GM12872 (cell line): Measurements from ENCODE around the gene CFAP61.

Experiments
- TF ChIP-seq, protein P1 (sequence below): IDR thresholded peaks from 3 replicates; pipeline ENCODE4 v1.5.1; 2011; ENCODE audit warnings: low read depth, mild to moderate bottlenecking, low read length, moderate library complexity; ENCODE audit not compliant: insufficient read depth

Gene CFAP61

DNA sequence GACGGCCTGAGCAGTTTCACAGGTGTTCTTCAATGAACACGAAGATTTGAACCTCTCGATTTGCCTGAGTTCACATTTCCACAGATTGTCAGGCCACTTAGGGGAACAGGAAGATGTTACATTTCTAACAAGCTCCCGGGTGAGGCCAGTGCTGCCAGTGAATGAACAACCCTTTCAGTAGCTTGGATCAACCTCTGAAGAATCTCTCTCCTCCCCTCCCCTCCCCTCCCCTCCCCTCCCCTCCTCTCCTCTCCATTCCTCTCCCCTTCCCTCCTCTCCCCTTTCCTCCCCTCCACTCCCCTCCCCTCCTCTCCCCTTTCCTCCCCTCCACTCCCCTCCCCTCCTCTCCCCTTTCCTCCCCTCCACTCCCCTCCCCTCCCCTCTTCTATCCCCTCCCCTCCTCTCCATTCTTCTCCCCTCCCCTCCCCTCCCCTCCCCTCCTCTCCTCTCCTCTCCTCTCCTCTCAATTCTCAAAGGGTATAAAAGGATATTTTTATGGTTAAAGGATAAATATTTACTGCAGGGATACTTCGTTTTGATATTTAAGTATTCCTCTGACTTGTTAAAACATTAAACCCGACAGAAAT lies 201.5 kb downstream of the CFAP61 start:
- TF ChIP-seq, protein P1, sequence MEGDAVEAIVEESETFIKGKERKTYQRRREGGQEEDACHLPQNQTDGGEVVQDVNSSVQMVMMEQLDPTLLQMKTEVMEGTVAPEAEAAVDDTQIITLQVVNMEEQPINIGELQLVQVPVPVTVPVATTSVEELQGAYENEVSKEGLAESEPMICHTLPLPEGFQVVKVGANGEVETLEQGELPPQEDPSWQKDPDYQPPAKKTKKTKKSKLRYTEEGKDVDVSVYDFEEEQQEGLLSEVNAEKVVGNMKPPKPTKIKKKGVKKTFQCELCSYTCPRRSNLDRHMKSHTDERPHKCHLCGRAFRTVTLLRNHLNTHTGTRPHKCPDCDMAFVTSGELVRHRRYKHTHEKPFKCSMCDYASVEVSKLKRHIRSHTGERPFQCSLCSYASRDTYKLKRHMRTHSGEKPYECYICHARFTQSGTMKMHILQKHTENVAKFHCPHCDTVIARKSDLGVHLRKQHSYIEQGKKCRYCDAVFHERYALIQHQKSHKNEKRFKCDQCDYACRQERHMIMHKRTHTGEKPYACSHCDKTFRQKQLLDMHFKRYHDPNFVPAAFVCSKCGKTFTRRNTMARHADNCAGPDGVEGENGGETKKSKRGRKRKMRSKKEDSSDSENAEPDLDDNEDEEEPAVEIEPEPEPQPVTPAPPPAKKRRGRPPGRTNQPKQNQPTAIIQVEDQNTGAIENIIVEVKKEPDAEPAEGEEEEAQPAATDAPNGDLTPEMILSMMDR = no peak

DNA sequence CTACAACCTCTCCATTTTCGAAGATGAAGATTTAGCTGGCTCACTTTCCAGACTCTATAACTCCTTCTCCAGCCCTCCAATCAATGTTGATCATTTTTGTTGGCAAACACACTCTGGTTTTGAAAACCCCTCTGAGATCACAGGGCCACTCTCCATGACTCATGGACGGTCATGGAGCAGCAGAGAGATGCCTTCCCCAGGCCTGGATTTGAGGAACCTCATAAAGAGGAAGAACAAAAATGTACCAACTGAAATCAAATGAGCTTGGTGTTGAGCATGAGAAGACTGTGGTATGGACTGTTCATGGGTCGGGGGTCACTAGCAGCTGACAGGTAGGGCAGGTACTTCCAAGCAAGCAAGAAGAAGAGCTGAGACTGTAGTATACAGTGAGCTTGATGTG lies 202.8 kb downstream of the CFAP61 start:
- TF ChIP-seq, protein P1 = no peak

DNA sequence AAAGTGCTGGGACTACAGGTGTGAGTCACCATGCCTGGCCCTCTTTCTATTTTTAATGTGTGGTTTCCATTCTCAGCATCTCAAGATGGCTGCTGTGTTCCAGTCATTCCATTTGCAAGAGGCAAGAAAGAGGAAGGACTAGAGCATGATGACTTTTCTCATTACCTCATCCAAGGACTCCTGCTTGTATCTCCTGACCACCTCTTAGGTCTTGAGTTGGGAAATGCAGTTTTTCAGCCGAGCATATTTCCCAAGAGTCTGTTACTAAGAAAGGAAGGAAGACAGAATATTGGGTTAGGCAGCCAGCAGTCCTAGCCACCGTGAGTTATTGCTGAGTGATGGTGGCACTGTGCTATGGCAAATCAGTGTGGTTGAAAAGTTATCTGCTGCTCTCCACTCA lies 207.2 kb downstream of the CFAP61 start:
- TF ChIP-seq, protein P1 = no peak

DNA sequence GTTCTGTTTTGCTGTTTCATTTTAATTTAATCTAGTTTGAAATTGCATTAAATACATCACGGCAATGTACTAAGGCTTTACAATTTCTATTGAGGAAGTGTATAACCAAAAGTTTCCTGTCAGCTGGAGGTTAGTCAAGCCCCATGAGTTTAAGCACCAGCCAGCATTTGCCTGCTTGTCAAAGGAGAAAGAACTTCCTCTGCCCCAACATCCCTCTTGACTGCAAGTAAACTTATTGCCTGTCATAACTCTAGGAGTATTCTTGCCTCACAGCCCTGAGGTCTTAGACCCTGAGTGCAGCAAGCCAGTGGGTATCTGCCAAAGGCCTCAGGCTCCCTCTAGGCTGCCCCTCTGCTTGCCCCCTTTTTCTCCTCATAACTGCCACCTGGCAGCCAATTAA lies 208.8 kb downstream of the CFAP61 start:
- TF ChIP-seq, protein P1 = no peak

DNA sequence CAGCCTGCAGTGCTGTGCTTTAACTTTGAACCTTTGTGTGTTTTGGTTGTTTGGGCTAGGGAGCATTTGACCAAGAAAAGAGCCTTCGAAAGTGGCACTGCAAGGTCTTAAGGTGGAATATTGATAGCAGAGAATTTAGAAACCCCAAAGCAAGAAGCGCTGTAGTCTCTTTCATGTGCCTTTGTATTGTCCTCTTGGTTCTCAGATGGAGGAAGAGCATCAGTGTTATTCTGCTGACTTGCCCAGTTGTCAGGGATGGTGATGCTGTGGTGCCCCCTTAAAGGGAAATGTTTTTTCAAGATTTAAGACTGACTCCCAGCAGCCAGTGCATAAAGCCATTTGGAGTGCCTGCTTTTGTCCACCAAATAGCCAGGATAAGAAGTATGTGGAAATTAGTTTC lies 212.9 kb downstream of the CFAP61 start:
- TF ChIP-seq, protein P1 = no peak

DNA sequence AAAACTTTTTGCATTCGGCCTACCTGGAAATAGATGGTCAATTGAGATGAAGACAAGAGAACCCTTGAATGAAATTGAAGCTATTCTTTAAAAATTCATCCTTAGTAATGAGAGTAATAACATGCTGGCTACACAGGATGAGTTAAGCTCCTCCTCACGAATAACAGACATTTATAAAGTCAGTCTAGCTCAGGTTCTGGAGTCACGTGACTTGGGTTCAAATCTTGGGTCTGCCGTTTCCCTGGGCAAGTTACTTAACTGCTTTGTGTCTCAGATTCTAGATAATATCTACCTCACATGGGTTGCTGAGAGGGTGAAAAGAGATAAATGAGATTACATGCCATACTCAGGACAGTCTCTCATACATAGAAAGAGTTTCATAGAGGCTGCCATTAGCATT lies 214.2 kb downstream of the CFAP61 start:
- TF ChIP-seq, protein P1 = no peak

DNA sequence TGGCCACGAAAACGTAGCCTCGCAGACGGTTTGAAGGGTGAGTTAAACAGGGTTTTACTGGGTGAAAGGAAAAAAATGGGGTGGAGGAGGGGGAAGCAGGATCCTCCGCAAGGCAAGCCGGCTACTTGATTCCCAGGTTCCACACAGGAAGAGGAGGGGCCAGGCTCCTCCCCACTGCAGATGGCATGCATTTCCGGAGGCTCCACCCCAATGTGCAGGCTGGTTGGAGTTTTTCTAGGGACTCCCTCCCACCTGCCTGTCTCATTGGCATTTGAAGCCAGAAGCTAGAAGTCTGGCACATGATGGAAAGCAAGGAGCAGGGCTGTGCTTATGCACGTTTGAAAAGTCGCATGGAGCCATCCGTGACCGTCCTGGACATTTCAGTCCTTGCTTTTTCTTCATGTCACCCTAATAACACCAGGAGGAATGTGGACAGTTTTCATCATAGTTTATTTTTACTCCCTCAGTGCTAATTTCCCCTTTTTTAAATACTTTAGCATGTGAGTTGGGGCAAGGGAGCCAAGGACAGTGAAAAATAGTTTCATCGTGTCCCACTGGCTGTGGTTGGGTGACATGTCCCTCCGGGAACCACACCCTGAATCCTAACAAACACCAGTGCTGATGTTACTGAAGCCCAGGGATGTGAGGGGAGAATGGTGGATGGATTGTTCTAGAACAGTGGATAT lies 215.5 kb downstream of the CFAP61 start:
- TF ChIP-seq, protein P1 = no peak
